ENCODE measurements around the gene PGAM2.
"Not testable (repeated sequence)": the region's sequence is repeated elsewhere in the genome, so short reads cannot be mapped to it uniquely, and the experiment has no call there.

- not testable (repeated sequence) for TF ChIP-seq POLR2A (IDR thresholded peaks at IDR 0.05; ENCODE audit: low read depth, low read length); CEBPB (IDR thresholded peaks at IDR 0.05; ENCODE audit: low read depth, low read length); CTCF (conservative IDR thresholded peaks at IDR 0.05; ENCODE audit: low read depth, low read length); MAZ (IDR thresholded peaks at IDR 0.05; ENCODE audit: borderline replicate concordance, low read depth, low read length); RCOR1 (IDR thresholded peaks at IDR 0.05; ENCODE audit: insufficient replicate concordance, low read length); RAD21 (IDR thresholded peaks at IDR 0.05; ENCODE audit: low read length); MXI1 (IDR thresholded peaks at IDR 0.05; ENCODE audit: borderline replicate concordance, low read depth, low read length); BHLHE40 (IDR thresholded peaks at IDR 0.05; ENCODE audit: low read depth, low read length); ELK1 (IDR thresholded peaks at IDR 0.05; ENCODE audit: borderline replicate concordance, low read depth, low read length)
These were observed 26.8 kb downstream of the PGAM2 start for GRCh38 chr7:44038553-44038952.
